Measurements from ENCODE around the gene UTP4. TPM values are rescaled to one million over a fixed set of nuclear protein-coding genes. Genes with fewer than 3 reads are reported as not detected.

Gene UTP4
- total RNA-seq, 1 donor from 2014 or later: 55.3 TPM

DNA sequence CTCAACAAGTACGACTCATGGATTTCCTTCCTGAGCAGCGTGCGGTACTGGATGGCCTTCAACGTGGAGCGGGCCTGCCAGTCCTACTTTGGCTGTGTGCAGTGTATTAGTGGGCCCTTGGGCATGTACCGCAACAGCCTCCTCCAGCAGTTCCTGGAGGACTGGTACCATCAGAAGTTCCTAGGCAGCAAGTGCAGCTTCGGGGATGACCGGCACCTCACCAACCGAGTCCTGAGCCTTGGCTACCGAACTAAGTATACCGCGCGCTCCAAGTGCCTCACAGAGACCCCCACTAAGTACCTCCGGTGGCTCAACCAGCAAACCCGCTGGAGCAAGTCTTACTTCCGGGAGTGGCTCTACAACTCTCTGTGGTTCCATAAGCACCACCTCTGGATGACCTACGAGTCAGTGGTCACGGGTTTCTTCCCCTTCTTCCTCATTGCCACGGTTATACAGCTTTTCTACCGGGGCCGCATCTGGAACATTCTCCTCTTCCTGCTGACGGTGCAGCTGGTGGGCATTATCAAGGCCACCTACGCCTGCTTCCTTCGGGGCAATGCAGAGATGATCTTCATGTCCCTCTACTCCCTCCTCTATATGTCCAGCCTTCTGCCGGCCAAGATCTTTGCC lies 18.0 kb upstream of the UTP4 start:
- TF ChIP-seq, protein P1, sequence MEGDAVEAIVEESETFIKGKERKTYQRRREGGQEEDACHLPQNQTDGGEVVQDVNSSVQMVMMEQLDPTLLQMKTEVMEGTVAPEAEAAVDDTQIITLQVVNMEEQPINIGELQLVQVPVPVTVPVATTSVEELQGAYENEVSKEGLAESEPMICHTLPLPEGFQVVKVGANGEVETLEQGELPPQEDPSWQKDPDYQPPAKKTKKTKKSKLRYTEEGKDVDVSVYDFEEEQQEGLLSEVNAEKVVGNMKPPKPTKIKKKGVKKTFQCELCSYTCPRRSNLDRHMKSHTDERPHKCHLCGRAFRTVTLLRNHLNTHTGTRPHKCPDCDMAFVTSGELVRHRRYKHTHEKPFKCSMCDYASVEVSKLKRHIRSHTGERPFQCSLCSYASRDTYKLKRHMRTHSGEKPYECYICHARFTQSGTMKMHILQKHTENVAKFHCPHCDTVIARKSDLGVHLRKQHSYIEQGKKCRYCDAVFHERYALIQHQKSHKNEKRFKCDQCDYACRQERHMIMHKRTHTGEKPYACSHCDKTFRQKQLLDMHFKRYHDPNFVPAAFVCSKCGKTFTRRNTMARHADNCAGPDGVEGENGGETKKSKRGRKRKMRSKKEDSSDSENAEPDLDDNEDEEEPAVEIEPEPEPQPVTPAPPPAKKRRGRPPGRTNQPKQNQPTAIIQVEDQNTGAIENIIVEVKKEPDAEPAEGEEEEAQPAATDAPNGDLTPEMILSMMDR (IDR thresholded peaks at IDR 0.05): no peak
- Mint-ChIP-seq H3K9me3 (no peaks in the 10 kb centered on the region), H3K27me3 (peaks cover 1% of the 10 kb centered on the region), H3K4me1 (no peaks in the 10 kb centered on the region), H3K4me3 (no peak overlapping the region), H3K27ac (no peak overlapping the region), H3K36me3 (ENCODE audit: low read depth) (peaks cover 63% of the 10 kb centered on the region)
- intact Hi-C loops (cut with micrococcal nuclease): no loop called here
- DNase-seq: no peak
- ChIA-PET POLR2A (no interaction called here), CTCF (interaction anchor here (1.2 kb wide), 2 partner anchors 9 to 10 kb away, joined by 3 to 5 read pairs; partner anchors contain the start of gene HAS3)
- ATAC-seq (ENCODE audit: low read depth): no peak

DNA sequence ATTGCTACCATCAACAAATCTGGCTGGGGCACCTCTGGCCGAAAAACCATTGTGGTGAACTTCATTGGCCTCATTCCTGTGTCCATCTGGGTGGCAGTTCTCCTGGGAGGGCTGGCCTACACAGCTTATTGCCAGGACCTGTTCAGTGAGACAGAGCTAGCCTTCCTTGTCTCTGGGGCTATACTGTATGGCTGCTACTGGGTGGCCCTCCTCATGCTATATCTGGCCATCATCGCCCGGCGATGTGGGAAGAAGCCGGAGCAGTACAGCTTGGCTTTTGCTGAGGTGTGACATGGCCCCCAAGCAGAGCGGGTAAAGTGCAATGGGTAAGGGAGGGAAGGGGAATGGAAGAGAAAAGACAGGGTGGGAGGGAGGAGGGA lies 17.5 kb upstream of the UTP4 start:
- intact Hi-C loops (cut with micrococcal nuclease): no loop called here
- DNase-seq (no peak), ATAC-seq (ENCODE audit: low read depth) (no peak)
- Mint-ChIP-seq H3K36me3 (ENCODE audit: low read depth) (peaks cover 59% of the 10 kb centered on the region), H3K4me3 (no peak overlapping the region), H3K27me3 (no peaks in the 10 kb centered on the region), H3K4me1 (no peaks in the 10 kb centered on the region), H3K9me3 (no peaks in the 10 kb centered on the region), H3K27ac (no peak overlapping the region)
- TF ChIP-seq, protein P1 (IDR thresholded peaks at IDR 0.05): no peak
- POLR2A ChIA-PET: no interaction called here
- CTCF ChIA-PET: interaction anchor here (1.2 kb wide), 2 partner anchors 9 to 10 kb away, joined by 3 to 5 read pairs; partner anchors contain the start of gene HAS3

DNA sequence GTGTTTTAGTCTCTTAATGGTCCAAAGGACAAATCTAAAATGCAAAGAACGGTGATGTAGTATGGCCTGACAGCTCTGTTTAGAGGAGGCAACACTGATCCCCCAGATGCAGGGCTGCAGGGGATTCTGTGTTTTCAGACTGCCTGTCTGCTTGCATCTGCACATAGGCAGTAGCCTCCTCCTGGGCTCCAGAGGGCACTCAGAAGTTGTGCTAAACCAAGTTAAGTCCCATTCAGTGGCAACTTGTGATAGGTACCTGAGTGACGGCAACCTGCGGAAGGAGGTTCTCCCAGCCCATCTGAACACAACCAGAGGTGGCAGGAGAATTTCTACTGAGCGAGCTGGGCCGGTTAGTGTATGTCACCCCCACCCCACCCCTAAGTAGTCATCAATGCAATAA lies 17.1 kb upstream of the UTP4 start:
- ChIA-PET POLR2A (no interaction called here), CTCF (interaction anchor here (1.2 kb wide), 1 partner anchor 10 kb away, joined by 3 read pairs; the partner anchor contains the start of gene HAS3)
- TF ChIP-seq, protein P1 (IDR thresholded peaks at IDR 0.05): no peak
- no peak overlapping the region for H3K4me3 Mint-ChIP-seq
- H3K36me3 Mint-ChIP-seq (ENCODE audit: low read depth): peaks cover 62% of the 10 kb centered on the region
- no peaks in the 10 kb centered on the region for H3K27me3 Mint-ChIP-seq
- H3K4me1 Mint-ChIP-seq: no peaks in the 10 kb centered on the region
- DNase-seq (no peak), ATAC-seq (ENCODE audit: low read depth) (no peak)
- no peaks in the 10 kb centered on the region for H3K9me3 Mint-ChIP-seq
- H3K27ac Mint-ChIP-seq: no peak overlapping the region
- intact Hi-C loops (cut with micrococcal nuclease): no loop called here

DNA sequence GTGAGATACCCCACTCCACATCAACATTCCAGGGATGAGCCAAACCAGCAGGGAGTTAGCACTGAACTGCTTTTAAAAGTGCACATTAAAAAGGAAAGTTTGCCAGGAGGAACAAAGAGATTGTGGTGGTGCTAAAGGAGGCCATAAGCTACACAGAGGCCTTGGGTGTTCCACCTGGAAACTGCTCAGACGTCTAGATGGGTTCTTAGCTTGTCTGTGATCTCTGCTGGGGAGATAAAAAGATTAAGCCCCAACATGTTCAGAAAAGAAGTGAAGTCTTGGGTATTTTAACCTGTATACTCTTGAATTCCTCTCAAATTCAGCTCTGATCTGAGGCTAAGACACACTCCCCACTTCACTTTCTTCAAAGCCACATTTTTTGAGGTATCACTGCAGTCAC lies 16.6 kb upstream of the UTP4 start:
- ChIA-PET POLR2A (no interaction called here), CTCF (no interaction called here)
- H3K4me3 Mint-ChIP-seq: no peak overlapping the region
- H3K9me3 Mint-ChIP-seq: no peaks in the 10 kb centered on the region
- peaks cover 62% of the 10 kb centered on the region for H3K36me3 Mint-ChIP-seq (ENCODE audit: low read depth)
- no peaks in the 10 kb centered on the region for H3K27me3 Mint-ChIP-seq
- H3K4me1 Mint-ChIP-seq: no peaks in the 10 kb centered on the region
- TF ChIP-seq, protein P1 (IDR thresholded peaks at IDR 0.05): no peak
- H3K27ac Mint-ChIP-seq: no peak overlapping the region
- no peak for DNase-seq
- ATAC-seq (ENCODE audit: low read depth): no peak
- intact Hi-C loops (cut with micrococcal nuclease): no loop called here

DNA sequence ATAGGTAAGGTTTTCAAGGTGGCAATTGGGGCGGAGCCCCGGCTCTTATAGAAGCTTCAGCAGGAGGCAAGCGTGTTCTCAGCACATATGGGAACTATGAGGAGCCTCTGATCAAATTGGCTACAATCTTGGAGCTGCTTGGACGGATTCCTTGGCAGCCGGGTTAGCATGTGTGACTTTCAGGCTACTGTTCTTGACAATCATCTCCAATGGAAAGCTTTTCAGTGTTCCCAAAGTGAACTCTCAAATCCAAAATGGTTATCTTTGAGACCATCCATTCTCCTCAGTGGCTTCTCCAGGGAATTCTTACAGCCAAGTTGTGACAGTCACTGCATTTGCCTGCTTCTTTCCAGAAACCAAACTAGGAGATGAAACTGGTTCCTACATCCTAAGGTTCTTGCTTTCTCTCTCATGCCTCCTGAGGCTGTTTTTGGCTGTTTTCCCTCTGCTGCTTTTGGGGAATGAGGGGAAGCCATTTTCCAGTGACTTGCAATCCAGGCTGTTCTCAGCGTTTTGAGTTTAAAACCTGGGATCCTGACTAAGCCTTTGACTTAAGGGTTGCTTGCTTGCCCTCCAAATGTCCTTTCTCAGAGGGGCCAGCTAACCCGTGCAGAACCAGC lies 16.1 kb upstream of the UTP4 start:
- ATAC-seq (ENCODE audit: low read depth) (no peak), DNase-seq (no peak)
- intact Hi-C loops (cut with micrococcal nuclease): no loop called here
- Mint-ChIP-seq H3K36me3 (ENCODE audit: low read depth) (peaks cover 64% of the 10 kb centered on the region), H3K27me3 (no peaks in the 10 kb centered on the region), H3K4me1 (no peaks in the 10 kb centered on the region), H3K27ac (no peak overlapping the region), H3K4me3 (no peak overlapping the region), H3K9me3 (no peaks in the 10 kb centered on the region)
- CTCF ChIA-PET: no interaction called here
- POLR2A ChIA-PET: no interaction called here
- TF ChIP-seq, protein P1 (IDR thresholded peaks at IDR 0.05): no peak
